GM18520 (cell line): Measurements from ENCODE around the gene PLA2G6.

ENCODE experiments used
- ATAC-seq: cut with Tn5 transposase; IDR thresholded peaks from one replicate; pipeline ENCODE4 v1.9.1; 2021; ENCODE audit not compliant: unreplicated experiment

The PLA2G6 gene

GRCh38 chr22:38074181-38075104 is 107.2 kb downstream of the PLA2G6 start:
- no peak for ATAC-seq

- no peak for ATAC-seq
Observed at GRCh38 chr22:38073150-38074130, 108.2 kb downstream of the PLA2G6 start.

GRCh38 chr22:38072322-38073149 is 109.1 kb downstream of the PLA2G6 start:
- no peak for ATAC-seq

GRCh38 chr22:38071421-38072321 is 110.0 kb downstream of the PLA2G6 start:
- ATAC-seq, result no peak

GRCh38 chr22:38070250-38070921 is 111.2 kb downstream of the PLA2G6 start:
- no peak for ATAC-seq

GRCh38 chr22:38069372-38070249 is 112.0 kb downstream of the PLA2G6 start:
- no peak for ATAC-seq

GRCh38 chr22:38068641-38069371 is 112.8 kb downstream of the PLA2G6 start:
- no peak for ATAC-seq

GRCh38 chr22:38067761-38068360 is 113.8 kb downstream of the PLA2G6 start:
- ATAC-seq, result no peak

GRCh38 chr22:38067028-38067415 is 114.6 kb downstream of the PLA2G6 start:
- ATAC-seq, result no peak

- no peak for ATAC-seq
Observed at GRCh38 chr22:38066381-38067027, 115.1 kb downstream of the PLA2G6 start.

- no peak for ATAC-seq
Observed at GRCh38 chr22:38065539-38065938, 116.1 kb downstream of the PLA2G6 start.

- ATAC-seq, result no peak
Observed at GRCh38 chr22:38062791-38063190, 118.8 kb downstream of the PLA2G6 start.
